ENCODE data around the gene HLA-DMA. TPM values are rescaled to one million over a fixed set of nuclear protein-coding genes. Genes with fewer than 3 reads are reported as not detected.
A peak's percentile ranks its signal among the peaks of the same experiment; 100 is the strongest.

Gene HLA-DMA
- total and polyA plus RNA-seq, 2 of the 13 experiments (the other 11 are each of a cell fraction or from before 2014, with no cell fraction given) = 0.70 to 0.71 TPM

DNA sequence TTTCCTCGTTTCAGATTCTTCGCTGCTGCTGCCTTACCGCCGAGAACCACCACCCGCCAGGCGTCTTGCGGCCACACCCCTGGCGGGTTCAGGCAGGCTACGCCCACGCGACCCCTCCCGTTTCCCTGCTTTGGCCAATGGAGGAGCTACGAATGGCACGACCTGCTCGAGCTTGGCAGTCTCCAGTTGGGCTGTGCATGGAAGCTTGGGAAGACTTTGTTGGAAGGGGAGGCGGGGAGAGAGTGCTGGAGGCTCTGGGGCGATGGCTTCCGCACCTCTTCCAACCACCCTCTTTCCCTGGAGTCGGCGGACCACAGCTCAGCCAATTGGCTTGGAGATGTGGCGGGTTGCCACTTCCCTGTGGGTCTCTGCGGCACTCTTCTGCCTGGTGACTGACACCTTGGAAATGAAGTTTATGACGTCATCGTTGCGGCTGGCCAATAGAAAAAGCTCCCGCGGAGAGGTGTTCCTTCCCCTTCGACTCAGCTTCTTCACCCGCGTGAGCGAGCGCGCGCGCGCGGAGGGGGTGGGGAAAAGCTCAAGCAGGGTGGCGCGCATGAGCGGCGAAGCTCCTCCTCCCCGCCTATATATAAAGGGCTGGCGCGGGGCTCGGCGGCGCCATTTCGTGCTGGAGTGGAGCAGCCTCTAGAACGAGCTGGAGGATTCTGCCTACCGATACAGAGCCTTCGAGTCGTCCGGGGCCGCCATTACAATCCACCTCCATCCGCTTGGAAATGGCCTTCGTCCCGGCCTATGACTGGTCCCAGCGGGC lies 18.9 kb upstream of the HLA-DMA start (continued):
- TF ChIP-seq MED1 (CRISPR knock-in tag; IDR thresholded peaks at IDR 0.05) (no peak; the same call in 1 of the 2 replicates), NR2F6 (IDR thresholded peaks at IDR 0.05) (no peak), NR2F6 (CRISPR knock-in tag; IDR thresholded peaks at IDR 0.05) (peak; percentile 43; the same call in 1 of the 2 replicates), RFX5 (IDR thresholded peaks at IDR 0.05; ENCODE audit: low read depth, low read length) (peak; percentile 98), JUN (CRISPR knock-in tag; IDR thresholded peaks at IDR 0.05) (peak; percentile 77), MXD4 (CRISPR knock-in tag; IDR thresholded peaks at IDR 0.05) (peak; percentile 85), NCOA1 (CRISPR knock-in tag; IDR thresholded peaks at IDR 0.05) (peak; percentile 2; the same call in 1 of the 2 replicates), POLR2A (IDR thresholded peaks at IDR 0.05; ENCODE audit: insufficient read depth in 1 of 2, low read depth in 2 of 2, low read length in 2 of 2) (peak in 1 of 2 experiments; percentile 100; a peak in 2 of 4 replicates), ISL2 (CRISPR knock-in tag; IDR thresholded peaks at IDR 0.05) (peak; percentile 75), KDM5B (CRISPR knock-in tag; IDR thresholded peaks at IDR 0.05; ENCODE audit: borderline replicate concordance) (no peak), SMARCE1 (IDR thresholded peaks at IDR 0.05; ENCODE audit: borderline replicate concordance) (no peak), MAZ (IDR thresholded peaks at IDR 0.05; ENCODE audit: borderline replicate concordance, low read depth, low read length) (peak; percentile 82), MAZ (CRISPR knock-in tag; IDR thresholded peaks at IDR 0.05; ENCODE audit: low read depth) (peak; percentile 77; the same call in 1 of the 2 replicates), ZC3H4 (CRISPR knock-in tag; IDR thresholded peaks at IDR 0.05; ENCODE audit: borderline replicate concordance) (peak; percentile 43; the same call in 1 of the 2 replicates), SOX6 (IDR thresholded peaks at IDR 0.05) (no peak), SOX6 (CRISPR knock-in tag; IDR thresholded peaks at IDR 0.05) (peak; percentile 66), MEIS2 (CRISPR knock-in tag; IDR thresholded peaks at IDR 0.05) (peak; percentile 86; the same call in 1 of the 2 replicates), EEA1 (CRISPR knock-in tag; IDR thresholded peaks at IDR 0.05; ENCODE audit: borderline replicate concordance) (peak; percentile 64; the same call in 1 of the 2 replicates), ONECUT2 (CRISPR knock-in tag; IDR thresholded peaks at IDR 0.05) (peak; percentile 3; the same call in 1 of the 2 replicates), MEF2D (CRISPR knock-in tag; IDR thresholded peaks at IDR 0.05) (peak; percentile 2; the same call in 1 of the 2 replicates)
- TF ChIP-seq, protein P1, sequence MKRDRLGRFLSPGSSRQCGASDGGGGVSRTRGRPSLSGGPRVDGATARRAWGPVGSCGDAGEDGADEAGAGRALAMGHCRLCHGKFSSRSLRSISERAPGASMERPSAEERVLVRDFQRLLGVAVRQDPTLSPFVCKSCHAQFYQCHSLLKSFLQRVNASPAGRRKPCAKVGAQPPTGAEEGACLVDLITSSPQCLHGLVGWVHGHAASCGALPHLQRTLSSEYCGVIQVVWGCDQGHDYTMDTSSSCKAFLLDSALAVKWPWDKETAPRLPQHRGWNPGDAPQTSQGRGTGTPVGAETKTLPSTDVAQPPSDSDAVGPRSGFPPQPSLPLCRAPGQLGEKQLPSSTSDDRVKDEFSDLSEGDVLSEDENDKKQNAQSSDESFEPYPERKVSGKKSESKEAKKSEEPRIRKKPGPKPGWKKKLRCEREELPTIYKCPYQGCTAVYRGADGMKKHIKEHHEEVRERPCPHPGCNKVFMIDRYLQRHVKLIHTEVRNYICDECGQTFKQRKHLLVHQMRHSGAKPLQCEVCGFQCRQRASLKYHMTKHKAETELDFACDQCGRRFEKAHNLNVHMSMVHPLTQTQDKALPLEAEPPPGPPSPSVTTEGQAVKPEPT (CRISPR knock-in tag; IDR thresholded peaks at IDR 0.05; ENCODE audit: low read depth) = no peak
- TF ChIP-seq, protein P2, sequence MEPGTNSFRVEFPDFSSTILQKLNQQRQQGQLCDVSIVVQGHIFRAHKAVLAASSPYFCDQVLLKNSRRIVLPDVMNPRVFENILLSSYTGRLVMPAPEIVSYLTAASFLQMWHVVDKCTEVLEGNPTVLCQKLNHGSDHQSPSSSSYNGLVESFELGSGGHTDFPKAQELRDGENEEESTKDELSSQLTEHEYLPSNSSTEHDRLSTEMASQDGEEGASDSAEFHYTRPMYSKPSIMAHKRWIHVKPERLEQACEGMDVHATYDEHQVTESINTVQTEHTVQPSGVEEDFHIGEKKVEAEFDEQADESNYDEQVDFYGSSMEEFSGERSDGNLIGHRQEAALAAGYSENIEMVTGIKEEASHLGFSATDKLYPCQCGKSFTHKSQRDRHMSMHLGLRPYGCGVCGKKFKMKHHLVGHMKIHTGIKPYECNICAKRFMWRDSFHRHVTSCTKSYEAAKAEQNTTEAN (CRISPR knock-in tag; conservative IDR thresholded peaks at IDR 0.05) = peak; percentile 75
- TF ChIP-seq, protein P3, sequence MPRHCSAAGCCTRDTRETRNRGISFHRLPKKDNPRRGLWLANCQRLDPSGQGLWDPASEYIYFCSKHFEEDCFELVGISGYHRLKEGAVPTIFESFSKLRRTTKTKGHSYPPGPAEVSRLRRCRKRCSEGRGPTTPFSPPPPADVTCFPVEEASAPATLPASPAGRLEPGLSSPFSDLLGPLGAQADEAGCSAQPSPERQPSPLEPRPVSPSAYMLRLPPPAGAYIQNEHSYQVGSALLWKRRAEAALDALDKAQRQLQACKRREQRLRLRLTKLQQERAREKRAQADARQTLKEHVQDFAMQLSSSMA (CRISPR knock-in tag; IDR thresholded peaks at IDR 0.05) = peak; percentile 41; the same call in 1 of the 2 replicates
- TF ChIP-seq, protein P4, sequence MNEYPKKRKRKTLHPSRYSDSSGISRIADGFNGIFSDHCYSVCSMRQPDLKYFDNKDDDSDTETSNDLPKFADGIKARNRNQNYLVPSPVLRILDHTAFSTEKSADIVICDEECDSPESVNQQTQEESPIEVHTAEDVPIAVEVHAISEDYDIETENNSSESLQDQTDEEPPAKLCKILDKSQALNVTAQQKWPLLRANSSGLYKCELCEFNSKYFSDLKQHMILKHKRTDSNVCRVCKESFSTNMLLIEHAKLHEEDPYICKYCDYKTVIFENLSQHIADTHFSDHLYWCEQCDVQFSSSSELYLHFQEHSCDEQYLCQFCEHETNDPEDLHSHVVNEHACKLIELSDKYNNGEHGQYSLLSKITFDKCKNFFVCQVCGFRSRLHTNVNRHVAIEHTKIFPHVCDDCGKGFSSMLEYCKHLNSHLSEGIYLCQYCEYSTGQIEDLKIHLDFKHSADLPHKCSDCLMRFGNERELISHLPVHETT (CRISPR knock-in tag; conservative IDR thresholded peaks at IDR 0.05) = peak; percentile 29; the same call in 1 of the 2 replicates
- TF ChIP-seq, protein P5, sequence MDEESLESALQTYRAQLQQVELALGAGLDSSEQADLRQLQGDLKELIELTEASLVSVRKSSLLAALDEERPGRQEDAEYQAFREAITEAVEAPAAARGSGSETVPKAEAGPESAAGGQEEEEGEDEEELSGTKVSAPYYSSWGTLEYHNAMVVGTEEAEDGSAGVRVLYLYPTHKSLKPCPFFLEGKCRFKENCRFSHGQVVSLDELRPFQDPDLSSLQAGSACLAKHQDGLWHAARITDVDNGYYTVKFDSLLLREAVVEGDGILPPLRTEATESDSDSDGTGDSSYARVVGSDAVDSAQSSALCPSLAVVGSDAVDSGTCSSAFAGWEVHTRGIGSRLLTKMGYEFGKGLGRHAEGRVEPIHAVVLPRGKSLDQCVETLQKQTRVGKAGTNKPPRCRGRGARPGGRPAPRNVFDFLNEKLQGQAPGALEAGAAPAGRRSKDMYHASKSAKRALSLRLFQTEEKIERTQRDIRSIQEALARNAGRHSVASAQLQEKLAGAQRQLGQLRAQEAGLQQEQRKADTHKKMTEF (CRISPR knock-in tag; IDR thresholded peaks at IDR 0.05) = peak; percentile 81
